SK-N-SH treated with all-trans-retinoic acid at 6 μM for 48 hours (cell line): ENCODE data around the gene SYNPO2.
"Not testable (repeated sequence)": the region's sequence is repeated elsewhere in the genome, so short reads cannot be mapped to it uniquely, and the experiment has no call there.

ENCODE experiments used
- ATAC-seq: fragments of 200-7000 bp; cut with Tn5 transposase; 3 replicates; pipeline ENCODE4 v1.9.1; 2020; ENCODE audit warnings: mild to moderate bottlenecking, moderate library complexity
- ARNTL ChIP-seq: fragments of 450-650 bp; formaldehyde crosslinking; IDR thresholded peaks from 2 replicates; pipeline ENCODE4 v1.5.0; 2020; ENCODE audit warnings: low read depth, mild to moderate bottlenecking, moderate library complexity, borderline replicate concordance
- BACH2 ChIP-seq: fragments of 250-450 bp; sonication (Bioruptor Pico); IDR thresholded peaks from 2 replicates; pipeline ENCODE4 v1.9.0; 2021; ENCODE audit warnings: mild to moderate bottlenecking, borderline replicate concordance
- CSRNP3 ChIP-seq: fragments of 250-450 bp; sonication (Bioruptor Pico); IDR thresholded peaks from 2 replicates; pipeline ENCODE4 v1.5.1; 2021; ENCODE audit warnings: mild to moderate bottlenecking, moderate library complexity
- GLIS3 ChIP-seq: fragments of 250-450 bp; sonication (Bioruptor Pico); IDR thresholded peaks from 2 replicates; pipeline ENCODE4 v1.5.0; 2020; ENCODE audit warnings: mild to moderate bottlenecking, moderate library complexity
- ISL1 ChIP-seq: fragments of 250-450 bp; sonication (Bioruptor Pico); IDR thresholded peaks from 2 replicates; pipeline ENCODE4 v2.1.2; 2022; ENCODE audit warnings: mild to moderate bottlenecking, moderate library complexity
- OSR1 ChIP-seq: fragments of 250-450 bp; sonication (Bioruptor Pico); IDR thresholded peaks from 2 replicates; pipeline ENCODE4 v1.8.0; 2022; ENCODE audit warnings: moderate library complexity, mild to moderate bottlenecking, inconsistent platforms
- POU6F1 ChIP-seq: fragments of 250-450 bp; sonication (Bioruptor Pico); IDR thresholded peaks from 2 replicates; pipeline ENCODE4 v1.8.0; 2021; ENCODE audit warnings: low read depth, mild to moderate bottlenecking, moderate library complexity, borderline replicate concordance
- PPARA ChIP-seq: fragments of 250-450 bp; sonication (Bioruptor Pico); IDR thresholded peaks from 2 replicates; pipeline ENCODE4 v1.5.0; 2020; ENCODE audit warnings: mild to moderate bottlenecking, borderline replicate concordance
- TCF4 ChIP-seq: fragments of 250-450 bp; sonication (Bioruptor Pico); IDR thresholded peaks from 2 replicates; pipeline ENCODE4 v1.8.0; 2021; ENCODE audit warnings: mild to moderate bottlenecking, moderate library complexity, borderline replicate concordance
- TSHZ2 ChIP-seq: fragments of 250-450 bp; sonication (Bioruptor Pico); IDR thresholded peaks from 2 replicates; pipeline ENCODE4 v1.5.0; 2020; ENCODE audit warnings: mild to moderate bottlenecking, moderate library complexity
- ZC3H10 ChIP-seq: fragments of 250-450 bp; sonication (Bioruptor Pico); IDR thresholded peaks from 2 replicates; pipeline ENCODE4 v1.5.1; 2021; ENCODE audit warnings: mild to moderate bottlenecking, moderate library complexity
- ZFP30 ChIP-seq: fragments of 450-650 bp; formaldehyde crosslinking; IDR thresholded peaks from 2 replicates; pipeline ENCODE4 v1.5.0; 2022; ENCODE audit warnings: mild to moderate bottlenecking, moderate library complexity
- ZNF565 ChIP-seq: fragments of 450-650 bp; formaldehyde crosslinking; conservative IDR thresholded peaks from 2 replicates; pipeline ENCODE4 v1.5.0; 2020; ENCODE audit warnings: low read depth, mild to moderate bottlenecking, moderate library complexity
- ZNF8 ChIP-seq: fragments of 450-650 bp; formaldehyde crosslinking; IDR thresholded peaks from 2 replicates; pipeline ENCODE4 v1.5.0; 2020; ENCODE audit warnings: mild to moderate bottlenecking, moderate library complexity
- TF ChIP-seq, protein P1 (sequence below): fragments of 250-450 bp; sonication (Bioruptor Pico); IDR thresholded peaks from 2 replicates; pipeline ENCODE4 v1.8.0; 2020; ENCODE audit warnings: mild to moderate bottlenecking, moderate library complexity, borderline replicate concordance
- TF ChIP-seq, protein P2 (sequence below): fragments of 250-450 bp; sonication (Bioruptor Pico); IDR thresholded peaks from 2 replicates; pipeline ENCODE4 v1.5.1; 2020; ENCODE audit warnings: low read depth, mild to moderate bottlenecking, moderate library complexity

SYNPO2 gene

DNA sequence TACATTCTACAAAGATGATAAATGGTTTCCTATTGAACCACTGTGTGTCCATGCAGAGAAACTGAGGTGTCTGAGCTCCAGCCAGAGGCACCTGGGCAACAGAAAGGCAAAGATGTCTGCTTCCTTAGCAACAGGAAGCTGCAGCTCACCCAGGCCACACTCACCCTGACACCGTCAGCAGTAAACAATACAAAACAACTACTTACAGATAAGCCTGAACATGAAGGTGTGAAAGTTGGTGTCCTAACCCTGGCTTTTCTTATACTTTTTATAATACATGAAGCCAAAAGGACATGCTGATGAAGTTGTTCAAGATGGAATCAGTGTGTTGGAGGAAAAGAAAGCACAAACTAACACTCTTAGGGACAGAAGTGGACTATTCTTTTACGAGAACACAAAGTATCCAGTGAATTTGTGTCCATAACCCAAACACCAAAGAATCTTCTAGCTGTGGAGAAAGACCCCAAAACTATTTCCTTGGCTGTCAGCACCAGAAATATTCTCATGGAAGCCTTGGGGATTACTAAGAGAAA lies 117.3 kb downstream of the SYNPO2 start:
- TF ChIP-seq PPARA (CRISPR knock-in tag) = no peak
- TF ChIP-seq TSHZ2 (CRISPR knock-in tag) = no peak
- TF ChIP-seq POU6F1 (CRISPR knock-in tag) = no peak
- TF ChIP-seq OSR1 (CRISPR knock-in tag) = no peak
- no peak for TF ChIP-seq ZC3H10 (CRISPR knock-in tag)
- TF ChIP-seq ARNTL (CRISPR knock-in tag) = no peak
- TF ChIP-seq, protein P1, sequence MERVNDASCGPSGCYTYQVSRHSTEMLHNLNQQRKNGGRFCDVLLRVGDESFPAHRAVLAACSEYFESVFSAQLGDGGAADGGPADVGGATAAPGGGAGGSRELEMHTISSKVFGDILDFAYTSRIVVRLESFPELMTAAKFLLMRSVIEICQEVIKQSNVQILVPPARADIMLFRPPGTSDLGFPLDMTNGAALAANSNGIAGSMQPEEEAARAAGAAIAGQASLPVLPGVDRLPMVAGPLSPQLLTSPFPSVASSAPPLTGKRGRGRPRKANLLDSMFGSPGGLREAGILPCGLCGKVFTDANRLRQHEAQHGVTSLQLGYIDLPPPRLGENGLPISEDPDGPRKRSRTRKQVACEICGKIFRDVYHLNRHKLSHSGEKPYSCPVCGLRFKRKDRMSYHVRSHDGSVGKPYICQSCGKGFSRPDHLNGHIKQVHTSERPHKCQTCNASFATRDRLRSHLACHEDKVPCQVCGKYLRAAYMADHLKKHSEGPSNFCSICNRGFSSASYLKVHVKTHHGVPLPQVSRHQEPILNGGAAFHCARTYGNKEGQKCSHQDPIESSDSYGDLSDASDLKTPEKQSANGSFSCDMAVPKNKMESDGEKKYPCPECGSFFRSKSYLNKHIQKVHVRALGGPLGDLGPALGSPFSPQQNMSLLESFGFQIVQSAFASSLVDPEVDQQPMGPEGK = no peak
- no peak for TF ChIP-seq GLIS3 (CRISPR knock-in tag)
- TF ChIP-seq BACH2 (CRISPR knock-in tag) = no peak
- no peak for TF ChIP-seq ZNF8 (CRISPR knock-in tag)
- TF ChIP-seq ZNF565 = no peak
- no peak for TF ChIP-seq ZFP30 (CRISPR knock-in tag)
- ATAC-seq = no peak

- TF ChIP-seq ZNF8 (CRISPR knock-in tag) (no peak), ZC3H10 (CRISPR knock-in tag) (no peak), ISL1 (CRISPR knock-in tag) (0 out of 2 replicates have a peak, but pooled peaks have one; percentile 22)
- no peak for ATAC-seq
Observed at GRCh38 chr4:119008761-119009160, 120.1 kb downstream of the SYNPO2 start.

- not testable (repeated sequence) for ATAC-seq
Observed at GRCh38 chr4:119010221-119010620, 121.6 kb downstream of the SYNPO2 start.

DNA sequence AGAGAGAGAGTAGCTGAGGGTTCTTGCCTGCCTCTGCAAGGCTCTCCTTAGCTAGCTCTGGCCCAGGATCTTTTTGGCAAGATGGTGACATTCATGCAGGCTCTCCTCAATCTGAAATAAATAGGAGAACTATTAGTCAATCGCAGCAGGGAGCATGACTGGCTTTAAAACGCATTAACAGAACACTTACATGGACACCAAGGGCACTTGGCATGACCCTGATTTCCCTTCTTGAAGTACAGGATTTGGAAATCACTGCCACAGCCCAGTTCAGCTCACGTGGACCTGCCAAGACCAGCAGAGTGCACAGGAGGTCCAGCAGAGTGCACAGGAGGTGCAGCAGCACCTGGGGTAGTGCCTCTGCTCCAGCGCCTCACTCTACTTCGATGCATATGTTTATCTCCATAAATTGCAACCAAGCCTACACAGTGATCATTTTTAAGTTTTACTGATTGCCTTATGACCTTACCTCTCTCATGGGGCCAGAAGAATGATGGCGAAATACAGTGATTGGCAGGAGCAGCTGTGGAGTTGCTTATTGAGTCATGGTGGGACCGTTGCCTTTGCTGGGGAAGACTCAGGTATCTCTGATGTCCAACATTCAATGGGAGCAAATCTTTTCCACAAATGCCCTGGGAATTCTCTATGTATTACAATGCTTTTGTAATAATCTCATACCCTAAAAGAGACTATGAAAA lies 122.4 kb downstream of the SYNPO2 start:
- TF ChIP-seq, protein P2, sequence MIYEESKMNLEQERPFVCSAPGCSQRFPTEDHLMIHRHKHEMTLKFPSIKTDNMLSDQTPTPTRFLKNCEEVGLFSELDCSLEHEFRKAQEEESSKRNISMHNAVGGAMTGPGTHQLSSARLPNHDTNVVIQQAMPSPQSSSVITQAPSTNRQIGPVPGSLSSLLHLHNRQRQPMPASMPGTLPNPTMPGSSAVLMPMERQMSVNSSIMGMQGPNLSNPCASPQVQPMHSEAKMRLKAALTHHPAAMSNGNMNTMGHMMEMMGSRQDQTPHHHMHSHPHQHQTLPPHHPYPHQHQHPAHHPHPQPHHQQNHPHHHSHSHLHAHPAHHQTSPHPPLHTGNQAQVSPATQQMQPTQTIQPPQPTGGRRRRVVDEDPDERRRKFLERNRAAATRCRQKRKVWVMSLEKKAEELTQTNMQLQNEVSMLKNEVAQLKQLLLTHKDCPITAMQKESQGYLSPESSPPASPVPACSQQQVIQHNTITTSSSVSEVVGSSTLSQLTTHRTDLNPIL (CRISPR knock-in tag) = no peak
- TF ChIP-seq, protein P1 = no peak
- TF ChIP-seq CSRNP3 (CRISPR knock-in tag) (no peak), TCF4 (CRISPR knock-in tag) (no peak)
- no peak; the same call in 2 of the 3 replicates for ATAC-seq
